Measurements from ENCODE around the gene NHSL2. TPM values are rescaled to one million over a fixed set of nuclear protein-coding genes. Genes with fewer than 3 reads are reported as not detected.
A peak's percentile ranks its signal among the peaks of the same experiment; 100 is the strongest.

The NHSL2 gene
- total RNA-seq, 4 donors from 2014 or later, result 7.6 to 30.8 (median 9.1) TPM

- H3K9me3 ChIP-seq, result no peaks in the 10 kb centered on the region
- H3K36me3 ChIP-seq, result no peaks in the 10 kb centered on the region
- H3K27me3 ChIP-seq, result no peaks in the 10 kb centered on the region
- H3K4me3 ChIP-seq, result no peak overlapping the region
- no peak for DNase-seq
- intact Hi-C loops (cut with DNase I; ENCODE audit: low total_unique reads), result loop anchor here (10.0 kb wide), 1 partner anchor 99 kb away; no protein-coding TSS in a partner anchor
- H3K4me1 ChIP-seq, result no peaks in the 10 kb centered on the region
- no peak for TF ChIP-seq POLR2A (IDR thresholded peaks at IDR 0.05)
- no peak for TF ChIP-seq CTCF (IDR thresholded peaks at IDR 0.05)
- no peak overlapping the region for H3K27ac ChIP-seq
Measured at GRCh38 chrX:72025236-72025770, 114.7 kb downstream of the NHSL2 start.

GRCh38 chrX:72026341-72027023 is 115.8 kb downstream of the NHSL2 start:
- no peak overlapping the region for H3K4me3 ChIP-seq
- DNase-seq, result no peak
- H3K27me3 ChIP-seq, result no peaks in the 10 kb centered on the region
- H3K4me1 ChIP-seq, result no peaks in the 10 kb centered on the region
- TF ChIP-seq CTCF (IDR thresholded peaks at IDR 0.05) (no peak), POLR2A (IDR thresholded peaks at IDR 0.05) (no peak)
- H3K36me3 ChIP-seq, result no peaks in the 10 kb centered on the region
- no peak overlapping the region for H3K27ac ChIP-seq
- intact Hi-C loops (cut with DNase I; ENCODE audit: low total_unique reads), result loop anchor here (10.0 kb wide), 1 partner anchor 98 kb away; no protein-coding TSS in a partner anchor
- no peaks in the 10 kb centered on the region for H3K9me3 ChIP-seq

GRCh38 chrX:72027024-72027913 is 116.6 kb downstream of the NHSL2 start:
- Histone ChIP-seq H3K4me1 (no peaks in the 10 kb centered on the region), H3K9me3 (no peaks in the 10 kb centered on the region), H3K27ac (peak overlapping the region; percentile 16 to 27), H3K36me3 (no peaks in the 10 kb centered on the region), H3K27me3 (no peaks in the 10 kb centered on the region), H3K4me3 (no peak overlapping the region)
- TF ChIP-seq CTCF (IDR thresholded peaks at IDR 0.05) (no peak), POLR2A (IDR thresholded peaks at IDR 0.05) (no peak)
- intact Hi-C loops (cut with DNase I; ENCODE audit: low total_unique reads), result loop anchor here (10.0 kb wide), 1 partner anchor 98 kb away; no protein-coding TSS in a partner anchor
- DNase-seq, result no peak

GRCh38 chrX:72027914-72028307 is 117.3 kb downstream of the NHSL2 start:
- Histone ChIP-seq H3K27ac (peak overlapping the region in 1 of 2 donors; percentile 16), H3K4me3 (no peak overlapping the region), H3K27me3 (no peaks in the 10 kb centered on the region)

More at GRCh38 chrX:72027914-72028307, 117.3 kb downstream of the NHSL2 start:
- Histone ChIP-seq H3K4me1 (no peaks in the 10 kb centered on the region), H3K9me3 (no peaks in the 10 kb centered on the region), H3K36me3 (no peaks in the 10 kb centered on the region)
- intact Hi-C loops (cut with DNase I; ENCODE audit: low total_unique reads), result loop anchor here (10.0 kb wide), 1 partner anchor 97 kb away; no protein-coding TSS in a partner anchor
- no peak for DNase-seq
- TF ChIP-seq POLR2A (IDR thresholded peaks at IDR 0.05) (no peak), CTCF (IDR thresholded peaks at IDR 0.05) (no peak)

Measured in uterus (tissue), 4 donors.